Stimulated activated naive CD8-positive, alpha-beta T cell treated with anti-CD3 and anti-CD28 coated beads, Interleukin-15, Interleukin-2, amounts not matched to agents 100 U/mL and 50 U/mL, for 24 hours (primary cell): ENCODE measurements around the gene ITGA1.
A peak's percentile ranks its signal among the peaks of the same experiment; 100 is the strongest.
"Not testable (repeated sequence)": the region's sequence is repeated elsewhere in the genome, so short reads cannot be mapped to it uniquely, and the experiment has no call there.

Experiments
- ATAC-seq: fragments of 150-1000 bp; cut with Tn5 transposase; one replicate; pipeline ENCODE4 v1.10.0; 2021
- DNase-seq: peaks from one replicate; pipeline ENCODE4 v3.0.0; 2021

The ITGA1 gene

DNA sequence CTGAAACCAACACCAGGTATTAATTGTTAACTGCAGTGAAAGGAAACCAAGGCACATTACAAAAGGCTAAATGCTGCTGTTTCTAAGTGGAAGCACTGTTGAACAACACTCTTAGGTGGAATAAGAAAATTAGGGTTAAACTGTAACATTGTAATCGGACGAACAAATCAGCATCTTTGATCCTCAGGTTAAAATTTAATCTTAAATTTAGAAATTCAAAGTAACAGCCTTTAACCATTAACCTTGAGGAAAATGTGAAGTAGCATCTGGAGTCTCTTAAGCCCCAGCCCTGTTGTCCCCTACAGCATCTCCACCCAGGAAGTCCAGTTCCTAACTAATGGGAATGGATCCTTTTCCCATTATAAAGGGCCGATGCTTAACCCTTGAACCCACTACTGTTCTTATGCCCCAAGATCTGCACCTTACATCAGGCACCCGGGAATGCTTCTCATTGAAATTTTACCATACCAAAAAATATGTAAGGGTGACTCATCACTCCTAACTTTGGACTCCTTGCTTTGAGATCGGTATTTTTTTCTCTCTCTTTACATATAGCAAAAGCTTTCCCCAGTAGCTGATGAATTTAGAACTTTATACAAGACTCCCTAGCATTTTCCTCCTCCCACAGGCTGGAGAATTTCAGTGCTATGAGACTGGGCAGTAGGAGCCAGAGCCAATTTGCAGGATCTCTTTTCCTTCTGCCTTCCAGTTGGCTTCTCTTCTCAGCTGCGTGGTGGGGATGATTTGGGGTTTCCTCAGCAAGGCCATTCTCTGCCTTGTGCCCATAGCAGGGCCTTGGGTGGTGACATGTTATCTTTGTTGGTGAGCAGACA lies 169.4 kb downstream of the ITGA1 start:
- DNase-seq (no peak), ATAC-seq (no peak)

DNA sequence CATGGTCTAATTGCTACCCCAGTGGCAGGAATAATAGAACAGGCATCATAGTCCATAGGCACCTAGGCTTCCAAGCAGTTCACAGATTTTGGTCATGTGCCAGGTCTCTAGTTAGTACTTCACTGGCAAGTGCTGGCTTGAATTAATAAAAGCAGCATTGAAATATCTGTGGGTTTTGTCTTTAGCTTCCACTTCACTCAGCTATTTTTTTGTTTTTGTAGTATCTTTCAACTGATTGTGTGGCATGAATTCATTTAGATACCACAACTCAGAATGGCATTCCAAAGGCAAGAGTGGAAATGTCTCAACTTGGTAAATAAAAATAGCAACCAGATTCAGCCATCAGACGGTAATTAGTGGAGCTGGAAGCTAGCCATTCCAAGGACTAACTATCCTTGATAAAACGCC lies 173.6 kb downstream of the ITGA1 start:
- no peak for DNase-seq
- no peak for ATAC-seq

DNA sequence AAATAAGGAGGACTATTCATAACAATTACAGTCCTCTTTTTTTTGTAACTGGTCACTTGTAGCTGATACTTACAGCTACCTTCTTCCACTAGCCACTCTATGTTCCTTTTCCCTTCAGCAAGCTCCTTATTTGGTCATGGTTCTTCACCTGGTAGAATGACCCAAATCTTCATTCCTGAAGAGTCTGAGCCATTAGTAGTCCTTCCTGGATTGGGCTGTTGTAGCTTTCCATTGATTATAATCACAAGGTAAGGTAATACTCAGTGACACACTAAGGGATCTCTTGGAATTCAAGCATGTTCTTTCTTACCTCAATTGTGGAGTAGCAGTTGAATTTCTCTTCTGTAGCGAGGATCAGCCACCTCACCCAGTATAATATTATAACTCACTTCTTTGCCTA lies 175.9 kb downstream of the ITGA1 start:
- no peak for DNase-seq
- ATAC-seq = no peak

DNA sequence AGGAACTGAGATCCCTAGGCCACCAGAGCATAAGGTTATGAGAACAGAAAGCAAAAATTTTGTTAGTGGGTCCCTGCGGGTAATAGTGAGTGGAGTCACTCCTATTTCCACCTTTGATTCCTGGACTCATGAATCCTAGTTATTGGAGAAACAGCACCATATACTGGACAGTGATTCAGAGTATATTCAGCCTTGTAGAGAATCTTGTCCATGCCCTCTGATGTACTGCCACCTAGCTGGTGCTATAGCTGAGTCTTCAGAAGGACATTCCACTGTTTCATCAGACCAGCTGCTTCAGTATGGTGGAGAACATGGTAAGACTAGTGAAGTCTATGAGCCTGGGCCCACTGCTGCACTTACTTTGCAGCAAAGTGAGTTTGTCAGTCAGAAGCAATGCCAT lies 176.4 kb downstream of the ITGA1 start:
- ATAC-seq = no peak
- no peak for DNase-seq

DNA sequence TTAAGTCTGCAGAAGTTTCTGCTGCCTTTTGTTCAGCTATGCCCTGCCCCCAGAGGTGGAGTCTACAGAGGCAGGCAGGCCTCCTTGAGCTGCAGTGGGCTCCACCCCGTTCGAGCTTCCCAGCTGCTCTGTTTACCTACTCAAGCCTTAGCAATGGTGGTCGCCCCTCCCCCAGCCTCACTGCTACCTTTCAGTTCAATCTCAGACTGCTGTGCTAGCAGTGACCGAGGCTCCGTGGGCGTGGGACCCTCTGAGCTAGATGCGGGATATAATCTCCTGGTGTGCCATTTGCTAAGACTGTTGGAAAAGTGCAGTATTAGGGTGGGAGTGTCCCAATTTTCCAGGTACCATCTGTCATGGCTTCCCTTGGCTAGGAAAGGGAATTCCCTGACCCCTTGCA lies 188.4 kb downstream of the ITGA1 start:
- not testable (repeated sequence) for DNase-seq, ATAC-seq

DNA sequence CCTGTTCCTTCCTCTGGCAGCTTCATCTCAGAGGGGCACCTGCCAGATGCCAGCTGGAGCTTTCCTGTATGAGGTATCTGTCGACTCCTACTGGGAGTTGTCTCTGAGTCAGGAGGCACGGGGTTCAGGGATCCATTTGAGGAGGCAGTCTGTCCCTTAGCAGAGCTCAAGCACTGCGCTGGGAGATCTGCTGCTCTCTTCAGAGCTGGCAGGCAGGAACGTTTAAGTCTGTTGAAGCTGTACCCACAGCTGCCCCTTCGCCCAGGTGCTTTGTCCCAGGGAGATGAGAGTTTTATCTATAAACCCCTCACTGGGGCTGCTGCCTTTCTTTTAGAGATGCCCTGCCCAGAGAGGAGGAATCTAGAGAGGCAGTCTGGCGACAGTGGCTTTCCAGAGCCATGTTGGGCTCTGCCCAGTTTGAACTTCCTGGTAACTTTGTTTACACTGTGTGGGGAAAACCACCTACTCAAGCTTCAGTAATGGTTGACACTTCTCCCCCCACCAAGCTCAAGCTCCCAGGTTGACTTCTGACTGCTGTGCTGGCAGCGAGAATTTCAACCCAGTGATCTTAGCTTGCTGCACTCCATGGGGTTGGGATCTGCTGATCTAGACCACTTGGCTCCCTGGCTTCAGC lies 189.7 kb downstream of the ITGA1 start:
- ATAC-seq (no peak), DNase-seq (no peak)

DNA sequence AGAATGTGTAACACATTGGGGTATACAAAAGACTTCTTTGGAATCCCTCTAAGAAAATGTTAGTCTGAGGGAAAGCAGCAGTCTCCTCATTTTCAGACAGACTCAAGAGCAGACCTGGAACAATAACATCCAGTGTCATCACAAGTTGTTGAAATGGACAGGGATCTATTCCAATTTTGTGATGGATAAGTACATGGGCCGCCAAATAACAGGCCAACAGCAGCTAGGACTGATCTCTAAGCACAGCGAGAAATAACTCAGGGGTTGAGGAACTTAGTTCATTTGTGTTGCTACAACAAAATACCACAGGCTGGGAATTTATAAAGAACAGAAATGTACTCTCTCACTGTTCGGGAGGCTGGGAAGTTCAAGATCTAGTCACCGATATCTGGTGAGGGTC lies 193.8 kb downstream of the ITGA1 start:
- ATAC-seq (no peak), DNase-seq (no peak)

DNA sequence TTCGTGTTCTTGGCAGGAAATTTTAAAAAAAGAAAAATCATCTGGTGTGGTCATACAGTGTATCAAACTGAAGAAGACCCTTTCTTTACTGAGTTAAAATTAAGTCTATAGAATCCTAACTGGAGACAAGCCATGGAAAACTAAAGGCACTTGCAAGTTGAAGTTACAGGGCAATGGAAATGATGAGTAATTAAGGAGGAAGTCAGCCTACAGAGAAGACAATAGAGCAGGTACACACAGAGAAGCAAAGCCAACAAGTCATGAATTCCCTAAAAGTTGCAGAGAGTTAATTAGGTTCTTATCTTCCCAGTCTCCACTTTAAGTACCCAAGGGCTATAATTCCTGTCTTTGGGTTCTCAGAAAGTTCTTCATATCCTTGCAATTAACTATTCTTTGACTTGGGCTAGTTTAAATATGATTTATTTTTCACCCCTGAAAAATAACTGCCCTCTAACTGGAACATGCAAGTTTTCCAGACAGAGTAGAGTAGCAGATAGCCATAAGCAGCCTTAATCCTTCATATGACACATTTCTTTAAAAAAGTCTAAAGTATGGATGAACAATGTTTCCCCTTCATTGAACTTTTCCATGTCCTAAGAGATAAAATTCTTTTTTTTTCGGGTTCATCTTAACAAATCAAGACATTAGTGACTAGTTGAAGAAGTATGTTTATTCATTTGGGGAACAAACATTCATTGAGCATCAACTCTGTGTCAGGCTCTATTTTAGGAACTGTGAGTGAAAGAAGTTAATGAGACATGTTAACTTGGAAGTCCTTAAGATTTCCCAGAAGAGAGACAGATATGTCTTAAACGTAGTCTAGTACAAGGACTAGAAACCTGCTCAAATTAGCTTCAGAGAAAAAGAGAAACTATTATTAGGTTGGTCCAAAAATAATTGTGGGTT lies 196.3 kb downstream of the ITGA1 start:
- ATAC-seq = no peak
- no peak for DNase-seq

DNA sequence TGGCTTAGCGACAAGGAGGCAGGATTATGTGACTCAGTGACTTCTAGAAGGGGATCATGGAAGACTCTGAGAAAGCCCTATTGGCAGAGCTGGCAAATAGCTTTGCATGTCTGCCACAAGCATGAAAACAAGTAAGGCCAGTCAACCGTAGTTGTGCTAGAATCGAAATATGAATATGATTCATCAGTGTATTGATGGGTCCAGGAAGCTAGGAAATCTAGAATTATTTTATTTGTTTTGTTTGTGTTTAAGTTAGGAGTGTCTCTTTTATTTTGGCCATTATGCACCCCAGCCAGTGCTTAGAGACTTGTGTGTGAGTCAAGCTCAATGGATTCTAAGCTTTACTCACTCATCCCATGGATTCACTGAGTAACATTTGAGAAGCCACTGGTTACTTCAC lies 197.6 kb downstream of the ITGA1 start:
- no peak for DNase-seq
- ATAC-seq = no peak

DNA sequence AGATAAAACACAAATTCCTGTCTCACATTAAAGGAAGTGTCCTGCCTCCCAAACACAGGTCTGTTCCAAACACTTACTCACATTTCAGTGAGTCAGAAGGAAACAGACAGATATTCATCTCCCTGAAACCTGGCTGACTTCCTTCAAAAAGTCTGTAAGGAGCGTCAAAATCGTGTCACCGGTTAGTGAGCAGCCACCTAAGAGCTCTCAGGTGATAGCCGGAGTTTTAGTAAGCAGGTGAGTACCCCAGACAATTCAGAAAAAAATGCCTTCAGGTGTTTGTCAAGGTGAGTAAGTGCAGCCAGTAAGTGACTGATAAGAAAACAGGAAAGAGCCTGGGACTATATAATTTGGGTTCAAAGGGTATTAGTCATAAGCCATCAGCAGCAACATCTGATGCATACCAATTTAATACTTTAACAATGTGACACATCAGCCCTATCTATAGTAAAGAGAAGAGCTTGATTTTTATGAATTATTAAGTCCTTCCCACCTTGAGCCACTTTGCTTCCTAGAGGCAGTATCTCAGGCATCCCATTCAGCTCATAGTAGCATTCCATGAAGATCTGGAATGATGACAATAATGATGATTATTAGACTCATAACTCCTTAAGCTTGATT lies 200.1 kb downstream of the ITGA1 start:
- no peak for DNase-seq
- ATAC-seq = peak; percentile 48

DNA sequence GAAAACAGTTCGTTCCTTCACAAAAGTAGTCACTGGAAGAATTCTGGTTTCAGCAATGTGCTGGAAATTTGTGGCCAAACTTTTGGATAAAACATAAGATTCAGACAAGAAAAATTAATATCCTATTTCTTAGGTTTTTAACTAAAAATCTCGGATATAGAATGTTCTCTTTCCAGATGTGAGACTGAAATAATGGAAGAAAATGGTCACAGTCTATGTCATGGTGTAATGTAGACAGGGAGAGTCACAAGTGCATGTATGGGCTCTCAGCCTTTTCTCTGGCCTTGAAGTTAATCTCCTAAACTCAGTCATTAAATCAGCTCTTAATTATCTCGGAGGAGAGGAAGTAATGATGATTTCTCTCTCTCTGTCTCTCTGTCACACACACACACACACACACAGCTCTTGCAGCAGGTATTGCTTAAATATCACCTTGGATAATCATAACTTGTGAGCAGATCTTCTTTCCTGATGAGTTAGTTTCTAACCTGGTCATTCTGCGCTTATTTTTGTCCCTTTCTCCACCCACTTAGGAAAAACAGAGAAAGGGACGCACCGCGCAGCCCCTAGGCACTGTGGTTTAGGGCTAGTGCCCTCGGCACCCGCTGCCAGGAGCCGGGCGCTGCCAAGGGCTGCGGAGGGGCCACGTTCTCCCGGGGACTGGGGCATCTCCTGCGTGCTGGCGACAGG lies 200.8 kb downstream of the ITGA1 start:
- peak; percentile 33 for ATAC-seq
- DNase-seq = no peak

DNA sequence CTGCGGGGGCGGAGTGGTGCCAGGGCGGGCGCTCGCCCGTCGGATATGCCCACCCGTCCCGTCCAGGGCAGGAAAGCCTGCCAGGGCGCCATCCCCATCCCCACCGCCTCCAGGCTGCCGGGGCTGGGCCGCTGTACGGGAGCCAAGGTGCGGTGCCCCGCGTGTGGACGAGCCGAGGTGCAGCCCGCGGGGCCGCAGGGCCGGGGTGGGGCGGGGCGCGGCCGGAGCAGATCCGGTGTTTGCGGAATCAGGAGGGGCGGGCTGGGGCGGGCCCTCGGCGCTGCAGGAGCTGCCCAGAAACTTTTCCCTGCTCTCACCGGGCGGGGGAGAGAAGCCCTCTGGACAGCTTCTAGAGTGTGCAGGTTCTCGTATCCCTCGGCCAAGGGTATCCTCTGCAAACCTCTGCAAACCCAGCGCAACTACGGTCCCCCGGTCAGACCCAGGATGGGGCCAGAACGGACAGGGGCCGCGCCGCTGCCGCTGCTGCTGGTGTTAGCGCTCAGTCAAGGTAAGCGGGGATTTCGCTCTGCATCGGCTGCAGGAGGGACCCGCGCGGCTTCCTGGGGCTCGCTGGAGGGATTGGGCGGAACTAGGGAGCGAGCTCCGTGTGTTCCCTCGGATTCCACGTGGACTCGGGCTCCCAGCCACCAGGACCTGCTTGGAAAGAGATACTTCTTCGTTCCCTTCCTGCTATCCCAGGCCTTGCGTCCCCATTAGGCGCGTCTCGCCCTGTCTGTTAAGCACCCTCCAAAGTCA lies 201.5 kb downstream of the ITGA1 start, which contains the start of gene ITGA2:
ITGA2 (plus strand) TSS at position 328 of the 756 bp plus-strand sequence; CDS start at position 445, 117 bp downstream.
- ATAC-seq (peak; percentile 47), DNase-seq (peak; percentile 30)

DNA sequence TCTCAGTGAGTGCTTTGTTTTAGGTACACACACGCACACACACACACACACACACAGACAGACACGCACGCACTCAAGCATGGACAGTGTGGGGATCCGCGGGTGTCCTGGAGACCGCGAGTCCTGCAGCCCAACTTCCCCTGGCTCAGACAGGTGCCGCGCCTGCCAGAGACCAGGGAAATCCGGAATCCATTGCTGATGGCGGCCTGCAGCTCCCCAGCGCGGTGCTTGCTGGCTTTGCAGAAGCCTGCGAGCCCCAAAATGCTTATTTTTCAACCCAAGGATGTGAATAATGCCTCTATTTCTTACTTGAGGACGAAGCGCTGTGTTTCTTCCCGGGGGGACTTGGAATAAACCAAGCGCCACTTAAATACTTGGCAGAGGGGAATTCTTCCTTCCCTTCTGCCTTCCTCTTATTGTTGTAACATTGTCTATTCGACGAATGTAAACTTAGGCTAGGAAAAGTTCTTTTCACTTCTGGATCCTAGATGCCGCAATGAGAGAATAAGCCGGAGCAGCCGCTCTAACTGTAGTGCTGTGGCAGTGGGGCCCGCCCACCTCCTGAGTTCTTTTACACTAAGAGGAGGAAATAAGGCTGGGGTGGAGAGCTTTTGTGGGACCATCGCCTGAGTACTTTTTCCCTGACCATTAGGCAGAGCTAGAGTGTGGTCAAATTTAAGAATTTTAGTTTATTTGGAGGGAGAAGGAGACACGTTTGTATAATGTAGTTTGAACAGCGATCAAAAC lies 202.2 kb downstream of the ITGA1 start:
- ATAC-seq = peak; percentile 10
- peak; percentile 46 for DNase-seq

DNA sequence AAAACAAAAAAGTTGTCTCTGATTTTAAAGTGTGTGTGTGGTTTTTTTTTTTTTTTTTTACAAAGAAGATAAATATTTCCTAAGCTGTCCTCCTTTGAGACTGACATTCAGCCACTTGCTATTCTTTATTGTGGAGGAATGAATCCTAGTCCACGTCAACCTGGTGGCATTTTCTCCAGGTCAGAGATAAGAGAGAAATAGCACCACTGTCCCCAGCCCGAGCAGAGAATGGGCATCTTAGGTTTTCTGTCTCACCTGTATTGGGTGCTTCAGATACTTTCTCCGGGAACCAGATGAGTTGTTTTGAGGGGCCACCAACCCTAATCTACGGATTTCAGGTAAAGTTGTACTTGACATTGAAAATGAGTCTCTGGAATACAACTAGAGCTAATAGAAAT lies 202.8 kb downstream of the ITGA1 start:
- no peak for ATAC-seq
- DNase-seq = no peak

DNA sequence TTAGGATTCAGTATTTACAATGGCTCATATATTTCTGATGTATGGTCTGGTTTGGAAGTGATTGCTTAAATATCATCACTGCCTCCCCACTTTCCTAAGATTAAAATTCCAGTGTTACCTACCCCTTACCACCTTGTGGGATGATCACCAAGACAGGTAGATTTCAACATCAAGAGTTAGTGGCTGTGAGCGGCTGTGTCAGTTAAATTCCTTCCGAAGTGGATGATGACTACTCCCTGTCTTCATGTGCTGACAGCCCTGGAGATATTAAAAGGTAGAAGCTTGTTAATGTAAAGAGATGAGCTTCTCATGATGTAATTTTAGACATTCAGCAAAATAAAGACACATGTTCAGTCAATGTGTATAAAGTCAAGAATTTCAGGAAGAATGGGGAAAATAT lies 205.7 kb downstream of the ITGA1 start:
- ATAC-seq = no peak
- no peak for DNase-seq

DNA sequence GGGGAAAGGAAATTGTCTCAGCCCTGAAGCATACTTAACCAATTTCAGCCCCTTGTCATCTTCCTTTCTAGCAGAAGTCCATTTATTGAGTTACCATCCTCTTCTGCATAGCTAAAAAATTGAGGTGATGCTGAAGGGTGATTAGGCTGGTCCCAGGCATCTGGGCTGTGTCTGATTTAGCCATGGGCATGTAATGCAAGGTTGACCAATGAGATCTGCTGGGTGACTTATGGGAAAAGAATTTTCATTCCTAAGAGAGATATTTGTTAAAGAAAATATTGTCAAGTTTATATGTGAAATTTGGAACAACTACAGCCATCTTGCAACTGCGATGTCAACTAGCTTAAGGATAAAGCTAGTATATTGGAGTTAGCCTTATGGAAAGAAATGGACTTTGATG lies 206.6 kb downstream of the ITGA1 start:
- ATAC-seq = no peak
- no peak for DNase-seq

DNA sequence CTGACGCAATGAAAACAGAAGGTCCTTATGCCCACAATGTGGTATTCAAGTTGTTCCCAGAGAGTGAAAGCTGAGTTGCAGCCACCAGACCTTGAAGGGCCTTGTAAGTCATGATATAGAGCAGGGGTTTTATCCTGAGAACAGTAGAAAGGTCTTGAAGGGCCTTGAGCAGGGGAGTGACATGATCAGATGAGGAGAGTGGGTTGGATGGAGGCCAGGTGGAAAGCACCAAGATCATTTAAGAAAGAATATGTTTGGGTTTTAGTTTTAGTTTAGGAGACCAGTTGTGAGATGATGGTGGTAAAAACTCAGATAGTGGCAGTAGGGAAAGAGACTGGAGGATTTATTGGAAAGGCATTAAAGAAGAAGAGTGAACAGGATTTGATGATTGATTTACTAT lies 207.4 kb downstream of the ITGA1 start:
- no peak for ATAC-seq
- DNase-seq = no peak

DNA sequence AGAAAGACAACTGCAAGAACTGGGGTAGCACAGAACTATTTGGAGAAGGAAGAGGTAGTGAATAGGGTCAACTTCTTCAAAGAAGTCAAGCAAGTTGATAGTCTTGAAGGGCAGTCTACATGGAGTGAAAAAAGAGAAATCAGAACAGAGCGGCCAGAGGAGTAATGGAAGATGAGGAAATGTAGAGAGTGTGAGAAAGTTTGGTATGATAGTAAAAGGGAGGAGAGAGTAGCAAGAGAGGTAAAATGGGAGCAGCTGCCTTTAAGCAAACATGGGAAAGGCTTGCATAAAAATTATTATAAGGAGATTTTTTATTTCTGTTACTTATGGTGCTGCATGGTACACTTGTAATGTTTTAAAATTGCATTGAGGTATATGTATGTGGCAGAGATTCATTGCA lies 208.2 kb downstream of the ITGA1 start:
- no peak for DNase-seq
- no peak for ATAC-seq

DNA sequence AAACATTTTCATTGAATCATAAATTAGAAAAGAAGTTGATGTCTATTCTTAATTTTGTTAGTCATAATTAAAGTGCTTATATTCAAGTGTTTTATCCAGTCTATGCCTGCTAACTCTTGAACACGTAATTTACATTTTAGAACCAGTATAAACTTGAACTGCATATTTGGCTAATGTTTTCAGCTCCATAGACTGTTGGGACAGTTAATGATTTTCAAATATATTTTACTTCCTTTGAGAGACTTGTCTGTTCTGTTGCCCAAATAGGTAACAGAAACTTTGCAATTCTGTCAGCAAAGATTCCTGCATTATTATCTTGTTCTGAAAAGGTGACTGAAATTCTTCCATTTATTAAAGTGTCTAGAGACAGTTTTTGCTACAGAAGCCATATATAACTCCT lies 209.3 kb downstream of the ITGA1 start:
- no peak for ATAC-seq
- DNase-seq = no peak

DNA sequence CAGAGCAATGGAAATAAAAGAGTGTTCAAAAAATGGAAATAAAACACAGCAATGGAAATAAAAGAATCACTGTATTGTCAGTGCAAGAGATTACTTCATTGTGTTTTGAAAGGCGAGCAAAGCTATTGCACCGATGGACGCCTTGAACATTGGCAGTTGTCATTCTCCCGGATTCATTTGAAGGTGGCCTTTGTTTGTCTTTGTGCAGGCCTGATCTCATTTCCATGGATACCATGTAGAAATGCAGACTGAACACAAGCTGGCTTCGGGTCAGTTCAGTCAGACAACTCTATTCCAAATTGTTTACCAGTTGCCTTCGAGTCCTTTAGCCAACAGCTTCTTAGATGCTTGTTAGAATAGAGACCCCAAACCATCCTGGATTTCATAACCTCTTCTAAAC lies 209.7 kb downstream of the ITGA1 start:
- DNase-seq (no peak), ATAC-seq (no peak)
